SK-N-SH (cell line): ENCODE results near the gene HK1.

Experiments used
- CTCF ChIP-seq: fragments of 200-600 bp; sonication (generic); IDR thresholded peaks from 2 replicates; pipeline ENCODE4 v1.6.1; 2017; ENCODE audit warnings: antibody characterized with exemption, mild to moderate bottlenecking, moderate library complexity
- FOSL2 ChIP-seq: IDR thresholded peaks from 2 replicates; pipeline ENCODE4 v1.4.0; 2012; ENCODE audit warnings: low read depth, mild to moderate bottlenecking, moderate library complexity, borderline replicate concordance
- NRF1 ChIP-seq: IDR thresholded peaks from 2 replicates; pipeline ENCODE4 v1.6.1; 2012; ENCODE audit warnings: low read depth, mild to moderate bottlenecking, low read length

- TF ChIP-seq NRF1 (no peak), FOSL2 (no peak), CTCF (no peak)
Observed at GRCh38 chr10:69340695-69341094, 62.4 kb downstream of the HK1 start.
